ENCODE results near the gene PAK6.

- no peak for TF ChIP-seq CTCF (IDR thresholded peaks at IDR 0.05; ENCODE audit: low read length)
- no peak for TF ChIP-seq EZH2 (IDR thresholded peaks at IDR 0.05; ENCODE audit: borderline replicate concordance, low read length)
These were observed at the start of gene PAK6 for GRCh38 chr15:40238532-40239403.

Data from OCI-LY1 (cell line).